Ascending aorta (tissue), 2 donors: ENCODE results near the gene COL28A1. TPM values are rescaled to one million over a fixed set of nuclear protein-coding genes. Genes with fewer than 3 reads are reported as not detected.

Source experiments
- DNase-seq, 2 donors: peaks; one replicate each; pipeline ENCODE4 v3.0.0-alpha.2; 2019; ENCODE audit warnings: low spot score in 2 of 2
- H3K27ac ChIP-seq, 2 donors: fragments of 200-600 bp; sonication (generic); one replicate each; pipeline ENCODE4 v1.5.1; 2016 to 2017; ENCODE audit warnings: mild to moderate bottlenecking in 1 of 2
- H3K27me3 ChIP-seq: fragments of 200-600 bp; sonication (generic); one replicate; pipeline ENCODE4 v1.5.1; 2017
- H3K36me3 ChIP-seq, 2 donors: fragments of 200-600 bp; sonication (generic); one replicate each; pipeline ENCODE4 v1.5.1; 2016
- H3K4me1 ChIP-seq, 2 donors: fragments of 200-600 bp; sonication (generic); one replicate each; pipeline ENCODE4 v1.5.1; 2016 to 2017; ENCODE audit warnings: mild to moderate bottlenecking in 1 of 2
- H3K4me3 ChIP-seq, 2 donors: fragments of 200-600 bp; sonication (generic); one replicate each; pipeline ENCODE4 v1.5.1; 2016 to 2017; ENCODE audit warnings: mild to moderate bottlenecking in 1 of 2
- H3K9me3 ChIP-seq, 2 donors: fragments of 200-600 bp; sonication (generic); one replicate each; pipeline ENCODE4 v1.5.1; 2016
- intact Hi-C: fragments of 100-400 bp; cut with DNase I; formaldehyde crosslinking; loops from one replicate; pipeline ENCODE4 v1.15.1; 2023
- total RNA-seq: library from RNA; depleted of rRNA; stranded (reverse); fragments of >200 nt; gene quantifications from one replicate; pipeline ENCODE4 v1.1.0, GENCODE V29; 2016
- TF ChIP-seq, protein P1 (sequence below), 3 experiments: fragments of 200-600 bp in 2 of 3; fragments of 450-650 bp in 1 of 3; sonication (generic) in 2 of 3; IDR thresholded peaks; one replicate each; pipeline ENCODE4 v1.5.1; 2016 to 2019; ENCODE audit warnings: antibody characterized with exemption in 3 of 3, mild to moderate bottlenecking in 1 of 3, moderate library complexity in 1 of 3

COL28A1 gene
- total RNA-seq, 1 donor from 2014 or later = 0.11 TPM

DNA sequence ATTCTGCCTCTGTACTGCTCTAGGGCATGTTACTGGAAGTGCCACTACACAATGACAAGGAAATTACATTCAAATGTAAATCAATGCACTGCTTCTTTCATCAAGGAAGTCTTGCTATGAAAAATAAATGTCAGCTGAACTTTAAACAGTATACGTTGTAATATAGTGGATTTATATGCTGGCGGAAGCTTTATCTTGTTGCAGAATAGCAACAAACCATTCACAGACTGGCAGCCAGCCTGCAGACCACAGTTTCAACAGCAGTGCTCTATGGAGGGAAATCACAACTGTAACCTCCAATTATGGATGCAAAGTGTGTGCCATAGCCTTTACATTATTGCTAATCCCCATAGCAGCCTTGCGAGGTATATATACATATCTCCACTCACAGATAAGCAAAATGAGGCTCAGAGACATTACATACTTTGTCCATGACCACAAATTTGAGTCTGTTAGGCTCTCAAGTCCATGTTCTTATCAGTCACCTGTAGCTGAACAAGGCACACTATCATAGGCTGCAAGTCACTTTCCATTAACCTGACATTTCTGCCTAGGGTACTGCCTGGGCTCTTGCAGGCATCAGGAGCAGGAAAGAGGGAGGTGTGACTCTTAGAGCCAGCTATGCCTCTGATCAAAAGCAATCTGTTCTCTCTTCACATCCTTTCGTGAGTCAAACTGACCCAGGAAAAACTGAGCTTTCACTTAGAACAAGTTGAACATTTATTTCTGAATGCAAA lies 22.6 kb downstream of the COL28A1 start:
- H3K9me3 ChIP-seq = no peaks in the 10 kb centered on the region
- H3K4me3 ChIP-seq = no peak overlapping the region
- H3K4me1 ChIP-seq = no peaks in the 10 kb centered on the region
- TF ChIP-seq, protein P1, sequence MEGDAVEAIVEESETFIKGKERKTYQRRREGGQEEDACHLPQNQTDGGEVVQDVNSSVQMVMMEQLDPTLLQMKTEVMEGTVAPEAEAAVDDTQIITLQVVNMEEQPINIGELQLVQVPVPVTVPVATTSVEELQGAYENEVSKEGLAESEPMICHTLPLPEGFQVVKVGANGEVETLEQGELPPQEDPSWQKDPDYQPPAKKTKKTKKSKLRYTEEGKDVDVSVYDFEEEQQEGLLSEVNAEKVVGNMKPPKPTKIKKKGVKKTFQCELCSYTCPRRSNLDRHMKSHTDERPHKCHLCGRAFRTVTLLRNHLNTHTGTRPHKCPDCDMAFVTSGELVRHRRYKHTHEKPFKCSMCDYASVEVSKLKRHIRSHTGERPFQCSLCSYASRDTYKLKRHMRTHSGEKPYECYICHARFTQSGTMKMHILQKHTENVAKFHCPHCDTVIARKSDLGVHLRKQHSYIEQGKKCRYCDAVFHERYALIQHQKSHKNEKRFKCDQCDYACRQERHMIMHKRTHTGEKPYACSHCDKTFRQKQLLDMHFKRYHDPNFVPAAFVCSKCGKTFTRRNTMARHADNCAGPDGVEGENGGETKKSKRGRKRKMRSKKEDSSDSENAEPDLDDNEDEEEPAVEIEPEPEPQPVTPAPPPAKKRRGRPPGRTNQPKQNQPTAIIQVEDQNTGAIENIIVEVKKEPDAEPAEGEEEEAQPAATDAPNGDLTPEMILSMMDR (IDR thresholded peaks at IDR 0.05) = no peak
- no peaks in the 10 kb centered on the region for H3K36me3 ChIP-seq
- intact Hi-C loops = no loop called here
- DNase-seq = no peak
- H3K27me3 ChIP-seq = no peaks in the 10 kb centered on the region
- H3K27ac ChIP-seq = no peak overlapping the region

DNA sequence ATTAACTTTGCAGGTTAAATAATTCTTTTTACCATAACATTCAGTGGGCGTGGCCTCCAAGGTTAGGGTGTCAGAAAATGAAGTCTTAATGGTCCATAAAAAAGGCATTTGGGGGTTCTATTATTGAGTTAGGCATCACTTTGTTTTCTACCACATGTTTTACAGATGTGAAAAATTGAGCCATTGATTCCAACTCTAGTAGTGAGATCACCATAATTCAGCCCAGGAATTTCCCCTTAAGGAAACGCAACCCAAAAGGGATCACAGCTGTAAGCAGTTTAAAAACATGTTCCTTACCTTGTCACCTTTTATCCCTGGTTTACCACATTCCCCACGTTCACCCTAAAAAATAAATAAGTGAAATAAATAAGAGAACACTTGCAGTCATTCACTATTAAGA lies 24.9 kb downstream of the COL28A1 start:
- H3K9me3 ChIP-seq = no peaks in the 10 kb centered on the region
- no peaks in the 10 kb centered on the region for H3K4me1 ChIP-seq
- no peaks in the 10 kb centered on the region for H3K36me3 ChIP-seq
- H3K4me3 ChIP-seq = no peak overlapping the region
- TF ChIP-seq, protein P1 (IDR thresholded peaks at IDR 0.05) = no peak
- H3K27me3 ChIP-seq = no peaks in the 10 kb centered on the region
- no peak for DNase-seq
- no peak overlapping the region for H3K27ac ChIP-seq
- intact Hi-C loops = no loop called here

DNA sequence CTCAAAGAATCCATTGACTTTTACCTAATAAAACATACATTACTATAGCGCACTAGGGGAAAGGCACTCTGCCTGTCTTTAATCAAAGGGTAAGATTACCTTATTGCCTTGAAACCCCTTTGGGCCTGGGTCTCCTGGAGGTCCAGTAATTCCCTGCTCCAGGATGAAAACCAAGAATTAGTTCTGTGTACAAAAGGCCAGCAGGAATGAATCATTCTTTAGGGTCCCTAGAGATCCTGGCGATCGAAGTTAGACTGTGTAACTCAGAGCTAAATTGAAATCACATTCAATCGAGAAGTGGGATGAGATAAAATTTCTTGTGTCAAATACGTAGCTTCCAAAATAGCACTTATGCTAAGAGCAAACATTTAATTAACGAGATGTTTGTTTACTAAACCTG lies 29.8 kb downstream of the COL28A1 start:
- H3K9me3 ChIP-seq = no peaks in the 10 kb centered on the region
- H3K36me3 ChIP-seq = no peaks in the 10 kb centered on the region
- H3K4me3 ChIP-seq = no peak overlapping the region
- no peak overlapping the region for H3K27ac ChIP-seq
- DNase-seq = no peak
- no peaks in the 10 kb centered on the region for H3K4me1 ChIP-seq
- intact Hi-C loops = no loop called here
- H3K27me3 ChIP-seq = no peaks in the 10 kb centered on the region
- TF ChIP-seq, protein P1 (IDR thresholded peaks at IDR 0.05) = no peak

DNA sequence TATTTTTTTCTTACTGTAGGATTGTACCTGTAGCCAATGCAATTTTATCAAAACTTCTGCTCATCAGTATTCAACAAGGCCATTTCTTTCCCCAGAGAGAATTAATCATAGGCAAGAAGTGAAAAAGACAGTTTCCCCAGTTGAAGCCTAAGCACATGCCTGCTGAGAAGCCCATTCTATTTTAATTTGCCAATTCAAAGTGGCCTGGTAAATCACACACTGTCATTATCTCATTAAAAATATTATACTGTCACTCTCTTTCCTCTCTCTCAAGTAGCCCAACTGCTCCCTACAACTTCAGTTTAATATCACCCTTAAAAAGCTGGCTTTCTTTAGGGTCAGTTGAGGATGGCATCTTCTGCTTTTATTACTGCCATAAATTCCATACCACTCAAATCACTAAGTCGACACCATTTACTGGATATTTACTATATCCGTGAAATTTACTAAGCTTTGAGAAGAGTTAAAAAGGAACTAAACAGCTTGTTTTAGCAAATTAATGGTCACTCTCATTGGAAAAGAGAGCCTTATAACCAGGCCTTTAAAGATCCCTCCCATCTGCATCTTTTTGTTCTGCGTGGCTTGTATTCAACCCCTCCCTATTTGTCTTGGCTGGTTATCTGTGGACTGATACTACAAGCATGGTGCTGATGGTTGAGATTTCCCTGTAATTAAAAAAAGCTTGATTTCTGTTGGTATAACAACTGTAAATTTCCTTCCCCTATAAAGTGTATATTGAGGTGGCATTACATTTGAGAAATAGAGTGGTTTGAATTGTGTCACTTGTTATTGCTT lies 30.6 kb downstream of the COL28A1 start:
- intact Hi-C loops = no loop called here
- TF ChIP-seq, protein P1 (IDR thresholded peaks at IDR 0.05) = no peak
- no peaks in the 10 kb centered on the region for H3K9me3 ChIP-seq
- H3K4me1 ChIP-seq = no peaks in the 10 kb centered on the region
- H3K4me3 ChIP-seq = no peak overlapping the region
- no peaks in the 10 kb centered on the region for H3K27me3 ChIP-seq
- H3K36me3 ChIP-seq = no peaks in the 10 kb centered on the region
- no peak overlapping the region for H3K27ac ChIP-seq
- DNase-seq = no peak

DNA sequence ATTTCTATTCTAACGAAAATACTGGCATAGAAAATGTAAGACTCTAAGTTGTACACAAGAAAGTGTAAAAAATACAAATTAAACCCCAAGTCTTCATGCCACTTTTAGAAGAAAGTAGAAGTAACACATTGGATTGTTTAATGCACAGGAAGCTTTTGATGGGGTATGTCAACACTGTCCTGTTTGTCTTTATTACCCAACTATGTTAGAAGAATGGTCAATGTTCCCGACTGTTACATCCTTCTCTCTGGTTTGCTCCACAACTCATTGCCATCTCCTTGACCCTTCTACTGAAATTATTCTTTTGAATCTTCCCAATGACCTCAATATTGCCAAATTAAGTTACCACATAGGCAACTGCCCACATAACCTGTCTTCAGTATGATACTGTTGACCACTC lies 35.8 kb downstream of the COL28A1 start:
- Histone ChIP-seq H3K27ac (no peak overlapping the region), H3K36me3 (no peaks in the 10 kb centered on the region), H3K4me1 (no peaks in the 10 kb centered on the region), H3K9me3 (no peaks in the 10 kb centered on the region), H3K27me3 (no peaks in the 10 kb centered on the region), H3K4me3 (no peak overlapping the region)
- TF ChIP-seq, protein P1 (IDR thresholded peaks at IDR 0.05) = no peak
- intact Hi-C loops = no loop called here
- no peak for DNase-seq
